ENCODE data around the gene SNU13.

DNA sequence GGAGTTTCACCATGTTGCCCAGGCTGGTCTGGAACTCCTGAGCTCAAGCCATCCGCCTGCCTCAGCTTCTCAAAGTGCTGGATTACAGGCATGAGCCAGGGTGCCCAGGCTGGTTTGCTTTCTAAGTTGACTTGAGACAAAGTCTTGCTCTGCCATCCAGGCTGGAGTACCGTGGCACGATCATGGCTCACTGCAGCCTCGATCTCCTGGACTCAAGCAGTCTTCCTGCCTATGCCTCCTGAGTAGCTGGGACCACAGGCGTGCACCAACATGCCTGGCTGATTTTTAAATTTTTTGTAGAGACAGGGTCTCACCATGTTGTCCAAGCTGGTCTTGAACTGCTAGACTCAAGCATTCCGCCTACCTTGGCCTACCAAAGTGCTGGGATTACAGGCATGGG is 31.0 kb downstream of the SNU13 start:
- TF ChIP-seq, protein P1, sequence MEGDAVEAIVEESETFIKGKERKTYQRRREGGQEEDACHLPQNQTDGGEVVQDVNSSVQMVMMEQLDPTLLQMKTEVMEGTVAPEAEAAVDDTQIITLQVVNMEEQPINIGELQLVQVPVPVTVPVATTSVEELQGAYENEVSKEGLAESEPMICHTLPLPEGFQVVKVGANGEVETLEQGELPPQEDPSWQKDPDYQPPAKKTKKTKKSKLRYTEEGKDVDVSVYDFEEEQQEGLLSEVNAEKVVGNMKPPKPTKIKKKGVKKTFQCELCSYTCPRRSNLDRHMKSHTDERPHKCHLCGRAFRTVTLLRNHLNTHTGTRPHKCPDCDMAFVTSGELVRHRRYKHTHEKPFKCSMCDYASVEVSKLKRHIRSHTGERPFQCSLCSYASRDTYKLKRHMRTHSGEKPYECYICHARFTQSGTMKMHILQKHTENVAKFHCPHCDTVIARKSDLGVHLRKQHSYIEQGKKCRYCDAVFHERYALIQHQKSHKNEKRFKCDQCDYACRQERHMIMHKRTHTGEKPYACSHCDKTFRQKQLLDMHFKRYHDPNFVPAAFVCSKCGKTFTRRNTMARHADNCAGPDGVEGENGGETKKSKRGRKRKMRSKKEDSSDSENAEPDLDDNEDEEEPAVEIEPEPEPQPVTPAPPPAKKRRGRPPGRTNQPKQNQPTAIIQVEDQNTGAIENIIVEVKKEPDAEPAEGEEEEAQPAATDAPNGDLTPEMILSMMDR (IDR thresholded peaks at IDR 0.05) = no peak
- TF ChIP-seq POLR2AphosphoS5 (IDR thresholded peaks at IDR 0.05) = no peak
